Measurements from ENCODE around the gene CENPF. TPM values are rescaled to one million over a fixed set of nuclear protein-coding genes. Genes with fewer than 3 reads are reported as not detected.

Gene CENPF
- total RNA-seq, 1 donor from 2014 or later: 4.7 TPM

GRCh38 chr1:214700437-214700836 is 97.4 kb downstream of the CENPF start:
- H3K9ac ChIP-seq (ENCODE audit: low read depth in 1 of 3, low read length in 3 of 3): no peak overlapping the region
- no peak overlapping the region for H3K27ac ChIP-seq (ENCODE audit: low read depth, low read length)
- no peak overlapping the region for H3K4me3 ChIP-seq (ENCODE audit: low read length in 3 of 3)

DNA sequence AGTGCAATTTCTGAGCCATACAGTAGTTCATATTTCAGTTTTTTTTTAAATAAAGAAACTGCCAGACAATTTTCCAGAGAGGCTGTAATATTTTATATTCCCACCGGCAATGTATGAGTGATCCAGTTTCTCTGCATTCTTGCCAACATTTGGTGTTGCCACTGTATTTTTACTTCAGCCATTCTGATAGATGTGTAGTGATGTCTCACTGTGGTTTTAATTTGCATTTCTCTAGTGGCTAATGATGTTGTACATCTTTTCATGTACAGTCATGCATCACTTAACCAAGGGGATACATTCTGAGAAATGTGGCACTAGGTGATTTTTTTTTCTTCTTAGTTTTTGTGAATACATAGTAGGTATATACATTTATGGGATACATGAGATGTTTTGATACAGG is 99.6 kb downstream of the CENPF start:
- Histone ChIP-seq H3K9ac (ENCODE audit: low read depth in 1 of 3, low read length in 3 of 3) (no peak overlapping the region), H3K4me3 (ENCODE audit: low read length in 3 of 3) (no peak overlapping the region), H3K36me3 (ENCODE audit: control insufficient read depth in 3 of 3, insufficient read depth in 3 of 3, low read length in 3 of 3) (no peaks in the 10 kb centered on the region), H3K27me3 (ENCODE audit: control insufficient read depth in 3 of 3, insufficient read depth in 3 of 3, low read length in 3 of 3) (peaks cover 0 to 2% (median 0%) of the 10 kb centered on the region in 3 donors), H3K27ac (ENCODE audit: low read depth, low read length) (no peak overlapping the region), H3K4me1 (ENCODE audit: control insufficient read depth in 3 of 3, insufficient read depth in 3 of 3, low read length in 3 of 3) (no peaks in the 10 kb centered on the region), H3K9me3 (ENCODE audit: control insufficient read depth in 3 of 3, low read length in 3 of 3) (no peaks in the 10 kb centered on the region)

More at GRCh38 chr1:214700437-214700836, 97.4 kb downstream of the CENPF start:
- Histone ChIP-seq H3K27me3 (ENCODE audit: control insufficient read depth in 3 of 3, insufficient read depth in 3 of 3, low read length in 3 of 3) (no peaks in the 10 kb centered on the region), H3K4me1 (ENCODE audit: control insufficient read depth in 3 of 3, insufficient read depth in 3 of 3, low read length in 3 of 3) (no peaks in the 10 kb centered on the region), H3K9me3 (ENCODE audit: control insufficient read depth in 3 of 3, low read length in 3 of 3) (no peaks in the 10 kb centered on the region), H3K36me3 (ENCODE audit: control insufficient read depth in 3 of 3, insufficient read depth in 3 of 3, low read length in 3 of 3) (no peaks in the 10 kb centered on the region)

GRCh38 chr1:214707306-214708087 is 104.5 kb downstream of the CENPF start:
- Histone ChIP-seq H3K4me1 (ENCODE audit: control insufficient read depth in 3 of 3, insufficient read depth in 3 of 3, low read length in 3 of 3) (no peaks in the 10 kb centered on the region), H3K9me3 (ENCODE audit: control insufficient read depth in 3 of 3, low read length in 3 of 3) (no peaks in the 10 kb centered on the region), H3K4me3 (ENCODE audit: low read length in 3 of 3) (no peak overlapping the region), H3K9ac (ENCODE audit: low read depth in 1 of 3, low read length in 3 of 3) (no peak overlapping the region), H3K27ac (ENCODE audit: low read depth, low read length) (no peak overlapping the region), H3K36me3 (ENCODE audit: control insufficient read depth in 3 of 3, insufficient read depth in 3 of 3, low read length in 3 of 3) (no peaks in the 10 kb centered on the region), H3K27me3 (ENCODE audit: control insufficient read depth in 3 of 3, insufficient read depth in 3 of 3, low read length in 3 of 3) (peaks cover 0 to 4% (median 0%) of the 10 kb centered on the region in 3 donors)

DNA sequence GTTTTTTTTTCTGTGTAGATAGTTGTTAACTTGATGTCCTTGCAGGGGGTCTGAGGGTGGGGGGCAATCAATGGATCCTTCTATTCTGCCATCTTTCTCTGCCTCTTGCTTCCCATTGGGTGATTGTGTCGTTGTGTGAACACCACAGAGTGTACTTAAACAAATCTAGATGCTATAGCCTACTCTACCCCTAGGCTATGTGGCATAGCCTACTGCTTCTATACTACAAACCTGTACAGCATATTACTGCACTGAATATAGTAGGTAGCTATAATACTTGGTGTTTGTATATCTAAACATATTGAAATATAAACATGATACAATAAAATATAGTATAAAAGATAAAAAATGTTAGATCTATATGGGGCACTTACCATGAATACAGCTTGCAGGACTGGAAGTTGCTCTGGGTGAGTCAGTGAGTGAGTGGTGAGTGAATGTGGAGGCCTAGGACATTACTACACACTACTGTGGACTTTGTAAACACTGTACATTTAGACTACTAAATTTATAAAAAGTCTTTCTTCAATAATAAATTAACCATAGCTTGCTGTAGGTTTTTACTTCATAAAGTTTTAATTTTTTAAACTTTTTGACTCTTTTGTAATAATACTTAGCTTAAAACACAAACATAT is 105.4 kb downstream of the CENPF start:
- Histone ChIP-seq H3K27ac (ENCODE audit: low read depth, low read length) (no peak overlapping the region), H3K27me3 (ENCODE audit: control insufficient read depth in 3 of 3, insufficient read depth in 3 of 3, low read length in 3 of 3) (peaks cover 0 to 4% (median 0%) of the 10 kb centered on the region in 3 donors), H3K36me3 (ENCODE audit: control insufficient read depth in 3 of 3, insufficient read depth in 3 of 3, low read length in 3 of 3) (no peaks in the 10 kb centered on the region), H3K4me3 (ENCODE audit: low read length in 3 of 3) (no peak overlapping the region), H3K9ac (ENCODE audit: low read depth in 1 of 3, low read length in 3 of 3) (no peak overlapping the region), H3K4me1 (ENCODE audit: control insufficient read depth in 3 of 3, insufficient read depth in 3 of 3, low read length in 3 of 3) (no peaks in the 10 kb centered on the region), H3K9me3 (ENCODE audit: control insufficient read depth in 3 of 3, low read length in 3 of 3) (no peaks in the 10 kb centered on the region)

GRCh38 chr1:214709241-214709640 is 106.2 kb downstream of the CENPF start:
- Histone ChIP-seq H3K9ac (ENCODE audit: low read depth in 1 of 3, low read length in 3 of 3) (no peak overlapping the region), H3K4me1 (ENCODE audit: control insufficient read depth in 3 of 3, insufficient read depth in 3 of 3, low read length in 3 of 3) (no peaks in the 10 kb centered on the region), H3K36me3 (ENCODE audit: control insufficient read depth in 3 of 3, insufficient read depth in 3 of 3, low read length in 3 of 3) (no peaks in the 10 kb centered on the region), H3K4me3 (ENCODE audit: low read length in 3 of 3) (no peak overlapping the region), H3K27me3 (ENCODE audit: control insufficient read depth in 3 of 3, insufficient read depth in 3 of 3, low read length in 3 of 3) (peaks cover 0 to 4% (median 0%) of the 10 kb centered on the region in 3 donors), H3K9me3 (ENCODE audit: control insufficient read depth in 3 of 3, low read length in 3 of 3) (no peaks in the 10 kb centered on the region), H3K27ac (ENCODE audit: low read depth, low read length) (no peak overlapping the region)

DNA sequence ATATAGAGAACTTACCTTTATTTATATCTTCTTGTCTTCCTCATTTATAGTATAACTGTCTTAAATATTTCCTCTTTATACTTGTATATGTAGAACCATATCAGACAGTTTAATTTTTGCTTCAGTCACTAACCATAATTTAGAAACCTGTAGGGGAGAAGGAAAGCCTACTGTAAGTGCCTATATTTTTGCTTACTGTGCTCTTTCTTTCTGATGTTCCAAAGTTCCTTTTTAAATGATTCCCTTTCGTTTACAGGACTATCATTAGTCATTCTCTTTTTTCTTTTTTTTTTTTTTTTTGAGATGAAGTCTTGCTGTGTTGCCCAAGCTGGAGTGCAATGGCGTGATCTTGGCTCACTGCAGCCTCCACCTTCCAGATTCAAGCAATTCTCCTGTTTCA is 109.7 kb downstream of the CENPF start:
- Histone ChIP-seq H3K36me3 (ENCODE audit: control insufficient read depth in 3 of 3, insufficient read depth in 3 of 3, low read length in 3 of 3) (no peaks in the 10 kb centered on the region), H3K4me3 (ENCODE audit: low read length in 3 of 3) (no peak overlapping the region), H3K4me1 (ENCODE audit: control insufficient read depth in 3 of 3, insufficient read depth in 3 of 3, low read length in 3 of 3) (no peaks in the 10 kb centered on the region), H3K27me3 (ENCODE audit: control insufficient read depth in 3 of 3, insufficient read depth in 3 of 3, low read length in 3 of 3) (peaks cover 0 to under 1% (median 0%) of the 10 kb centered on the region in 3 donors), H3K9me3 (ENCODE audit: control insufficient read depth in 3 of 3, low read length in 3 of 3) (peaks cover 0 to 4% (median 0%) of the 10 kb centered on the region in 3 donors), H3K27ac (ENCODE audit: low read depth, low read length) (no peak overlapping the region), H3K9ac (ENCODE audit: low read depth in 1 of 3, low read length in 3 of 3) (no peak overlapping the region)

Other genes with a start within 250 kb of the CENPF start
- 19.8 TPM for gene PTPN14, start 51.6 kb upstream of the CENPF start, total RNA-seq